HepG2 (cell line): ENCODE data around the gene ANKRD27. TPM values are rescaled to one million over a fixed set of nuclear protein-coding genes. Genes with fewer than 3 reads are reported as not detected.
A peak's percentile ranks its signal among the peaks of the same experiment; 100 is the strongest.

Source experiments
- ARID2 ChIP-seq: sonication (generic); formaldehyde crosslinking; IDR thresholded peaks from 2 replicates; pipeline ENCODE4 v1.8.1; 2022; ENCODE audit warnings: mild to moderate bottlenecking, missing genetic modification reagents, borderline replicate concordance
- ATF3 ChIP-seq: sonication (generic); formaldehyde crosslinking; IDR thresholded peaks from 2 replicates; pipeline ENCODE4 v1.4.0; 2020; ENCODE audit warnings: missing genetic modification reagents
- BATF2 ChIP-seq: sonication (generic); formaldehyde crosslinking; IDR thresholded peaks from 2 replicates; pipeline ENCODE4 v1.8.0; 2022; ENCODE audit warnings: mild to moderate bottlenecking, missing genetic modification reagents, moderate library complexity
- CHD2 ChIP-seq: IDR thresholded peaks from 2 replicates; pipeline ENCODE4 v1.6.1; 2011; ENCODE audit warnings: low read depth, low read length, improper control_type of control experiment
- HINFP ChIP-seq: sonication (generic); formaldehyde crosslinking; IDR thresholded peaks from 2 replicates; pipeline ENCODE4 v1.4.0; 2020; ENCODE audit warnings: low read depth, mild to moderate bottlenecking, missing genetic modification reagents
- IKZF4 ChIP-seq: sonication (generic); formaldehyde crosslinking; IDR thresholded peaks from 2 replicates; pipeline ENCODE4 v1.5.1; 2020; ENCODE audit warnings: borderline replicate concordance, mild to moderate bottlenecking, low read depth, missing genetic modification reagents; ENCODE audit errors: not compliant biosample characterization
- IRF2 ChIP-seq: IDR thresholded peaks from 2 replicates; pipeline ENCODE4 v1.6.1; 2018; ENCODE audit warnings: missing genetic modification reagents, missing compliant biosample characterization
- KLF12 ChIP-seq: sonication (generic); formaldehyde crosslinking; IDR thresholded peaks from 2 replicates; pipeline ENCODE4 v1.4.0; 2020; ENCODE audit warnings: missing genetic modification reagents, borderline replicate concordance
- MTA3 ChIP-seq: sonication (generic); formaldehyde crosslinking; IDR thresholded peaks from 2 replicates; pipeline ENCODE4 v1.4.0; 2020; ENCODE audit warnings: missing genetic modification reagents
- NFATC3 ChIP-seq: sonication (generic); formaldehyde crosslinking; IDR thresholded peaks from 2 replicates; pipeline ENCODE4 v1.5.1; 2020; ENCODE audit warnings: mild to moderate bottlenecking, missing genetic modification reagents
- PHF8 ChIP-seq: sonication (generic); formaldehyde crosslinking; IDR thresholded peaks from 2 replicates; pipeline ENCODE4 v1.5.0; 2020; ENCODE audit warnings: missing genetic modification reagents
- PPARG ChIP-seq: conservative IDR thresholded peaks from 2 replicates; pipeline ENCODE4 v1.6.1; 2016; ENCODE audit warnings: missing biosample characterization, missing genetic modification reagents
- RNF219 ChIP-seq: sonication (generic); formaldehyde crosslinking; IDR thresholded peaks from 2 replicates; pipeline ENCODE4 v1.5.0; 2020; ENCODE audit warnings: mild to moderate bottlenecking, missing genetic modification reagents
- SIN3A ChIP-seq: IDR thresholded peaks from 2 replicates; pipeline ENCODE4 v1.6.1; 2011; ENCODE audit warnings: low read depth, mild to moderate bottlenecking, control low read depth, low read length, borderline replicate concordance
- SMARCE1 ChIP-seq: fragments of 450-650 bp; IDR thresholded peaks from 2 replicates; pipeline ENCODE4 v1.6.1; 2017; ENCODE audit warnings: borderline replicate concordance
- SRSF1 ChIP-seq: fragments of 200-400 bp; formaldehyde crosslinking; optimal IDR thresholded peaks from 2 replicates; pipeline ENCODE3; 2017; ENCODE audit warnings: mild to moderate bottlenecking, low read depth, low read length, moderate library complexity
- TFDP2 ChIP-seq: sonication (generic); formaldehyde crosslinking; IDR thresholded peaks from 2 replicates; pipeline ENCODE4 v1.4.0; 2020; ENCODE audit warnings: missing genetic modification reagents
- THAP9 ChIP-seq: sonication (generic); formaldehyde crosslinking; IDR thresholded peaks from 2 replicates; pipeline ENCODE4; 2020; ENCODE audit warnings: missing genetic modification reagents, mild to moderate bottlenecking, borderline replicate concordance
- XRCC5 ChIP-seq: fragments of 200-400 bp; formaldehyde crosslinking; optimal IDR thresholded peaks from 2 replicates; pipeline ENCODE3; 2017; ENCODE audit warnings: mild to moderate bottlenecking, low read length
- ZNF652 ChIP-seq: IDR thresholded peaks from 2 replicates; pipeline ENCODE4 v1.6.1; 2016; ENCODE audit warnings: low read depth, borderline replicate concordance
- ZSCAN20 ChIP-seq: sonication (generic); formaldehyde crosslinking; IDR thresholded peaks from 2 replicates; pipeline ENCODE4 v1.4.0; 2020; ENCODE audit warnings: missing genetic modification reagents, mild to moderate bottlenecking, borderline replicate concordance
- polyA plus RNA-seq, 8 experiments: library from polyadenylated mRNA; depleted of rRNA in 3 of 8; stranded (reverse) in 7 of 8; unstranded in 1 of 8; fragments of >200 nt; fragmentation: Illumina TruSeq in 4 of 8; extraction: Trizol in 4 of 8; gene quantifications; 2 replicates each; pipeline versions ENCODE4 v1.2.1 to v1.2.3, GENCODE V29; 2011 to 2016; ENCODE audit warnings: low read depth in 4 of 8, missing spikeins in 1 of 8, mixed read lengths in 1 of 8; ENCODE audit not compliant: insufficient read depth in 1 of 8
- total RNA-seq, 5 experiments: library from RNA; depleted of rRNA; stranded (reverse); fragments of >200 nt; fragmentation: Illumina TruSeq; extraction: Trizol; gene quantifications; 2 replicates each; pipeline ENCODE4 v1.2.3, GENCODE V29; 2016; ENCODE audit warnings: low read depth in 1 of 5

Gene ANKRD27
- total and polyA plus RNA-seq, 2 of the 13 experiments (the other 11 are each of a cell fraction or from before 2014, with no cell fraction given), result 22.2 to 23.7 TPM

- TF ChIP-seq XRCC5 (peak; percentile 20), NFATC3 (peak; percentile 29; the same call in 1 of the 2 replicates), PPARG (CRISPR knock-in tag) (no peak), ATF3 (CRISPR knock-in tag) (peak; percentile 9; the same call in 1 of the 2 replicates), SMARCE1 (no peak), SRSF1 (no peak), PHF8 (CRISPR knock-in tag) (peak; percentile 77), ZSCAN20 (CRISPR knock-in tag) (0 out of 2 replicates have a peak, but pooled peaks have one; percentile 26), ZNF652 (CRISPR knock-in tag) (no peak), ARID2 (CRISPR knock-in tag) (no peak), TFDP2 (peak; percentile 34; the same call in 1 of the 2 replicates), SIN3A (peak; percentile 77; the same call in 1 of the 2 replicates), IKZF4 (CRISPR knock-in tag) (peak; percentile 62), KLF12 (CRISPR knock-in tag) (no peak), IRF2 (CRISPR knock-in tag) (0 out of 2 replicates have a peak, but pooled peaks have one; percentile 35), MTA3 (no peak), HINFP (CRISPR knock-in tag) (no peak), THAP9 (CRISPR knock-in tag) (no peak), RNF219 (CRISPR knock-in tag) (no peak), BATF2 (peak; percentile 16; the same call in 1 of the 2 replicates), CHD2 (peak; percentile 92)
These were observed 16.4 kb upstream of the ANKRD27 start, which contains the start of gene NUDT19 (continued) for GRCh38 chr19:32691291-32691951.
